Left ventricle myocardium inferior (tissue), 1 donor: Measurements from ENCODE around the gene ERC1. TPM values are rescaled to one million over a fixed set of nuclear protein-coding genes. Genes with fewer than 3 reads are reported as not detected.

Experiments
- DNase-seq: peaks from one replicate; pipeline ENCODE4 v3.0.0-alpha.2; 2020
- H3K27ac ChIP-seq: fragments of 200-600 bp; replicated peaks from 2 replicates; pipeline ENCODE4 v1.8.0; 2021
- H3K27me3 ChIP-seq: fragments of 200-600 bp; 2 replicates; pipeline ENCODE4 v1.8.0; 2021; ENCODE audit warnings: low read depth
- H3K36me3 ChIP-seq: fragments of 200-600 bp; 2 replicates; pipeline ENCODE4 v1.8.0; 2021
- H3K4me1 ChIP-seq: fragments of 200-600 bp; 2 replicates; pipeline ENCODE4 v1.8.0; 2021
- H3K4me3 ChIP-seq: fragments of 200-600 bp; 2 replicates; pipeline ENCODE4 v1.8.0; 2021; ENCODE audit warnings: mild to moderate bottlenecking, moderate library complexity
- H3K9me3 ChIP-seq: fragments of 200-600 bp; replicated peaks from 2 replicates; pipeline ENCODE4 v1.8.0; 2021
- intact Hi-C: fragments of 100-400 bp; cut with micrococcal nuclease; formaldehyde crosslinking; loops from one replicate; pipeline ENCODE4 v1.11.0; 2022
- total RNA-seq: library from RNA; stranded (reverse); fragmentation: NEBNext Ultra II Directional; extraction: Animal tissue kit (Norgen Biotek cat#: 25700); gene quantifications from one replicate; pipeline ENCODE4 v1.2.1, GENCODE V29; 2021
- TF ChIP-seq, protein P1 (sequence below): fragments of 200-600 bp; IDR thresholded peaks from 2 replicates; pipeline ENCODE4 v1.8.0; 2021; ENCODE audit warnings: antibody characterized with exemption, mild to moderate bottlenecking, borderline replicate concordance
- donor health status: DM: no; HTN: yes; CAD: no; lungs with severe emphysema.

ERC1 gene
- total RNA-seq, 1 donor from 2014 or later: 50.8 TPM

DNA sequence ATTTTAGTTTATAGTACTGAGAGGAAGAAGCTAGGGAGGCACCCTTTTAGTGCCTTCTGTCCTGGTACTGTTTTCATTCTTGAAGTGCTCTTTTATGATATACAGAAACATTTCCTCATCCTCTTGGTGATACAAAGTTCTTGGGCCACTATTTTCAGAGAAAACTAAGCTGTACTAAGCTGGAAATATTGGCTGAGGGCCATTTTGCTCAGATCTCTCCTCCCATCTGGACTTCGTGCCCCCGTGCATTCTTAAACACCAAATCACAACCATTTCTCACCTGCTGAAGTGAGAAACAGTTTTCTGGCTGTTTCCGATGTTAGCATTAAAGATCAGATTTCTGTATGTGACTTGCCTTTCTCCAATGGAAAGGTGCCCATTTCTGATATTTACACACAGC lies 444.4 kb downstream of the ERC1 start:
- H3K4me3 ChIP-seq: no peak overlapping the region
- no peaks in the 10 kb centered on the region for H3K9me3 ChIP-seq
- no peaks in the 10 kb centered on the region for H3K36me3 ChIP-seq
- no peak overlapping the region for H3K27ac ChIP-seq
- TF ChIP-seq, protein P1, sequence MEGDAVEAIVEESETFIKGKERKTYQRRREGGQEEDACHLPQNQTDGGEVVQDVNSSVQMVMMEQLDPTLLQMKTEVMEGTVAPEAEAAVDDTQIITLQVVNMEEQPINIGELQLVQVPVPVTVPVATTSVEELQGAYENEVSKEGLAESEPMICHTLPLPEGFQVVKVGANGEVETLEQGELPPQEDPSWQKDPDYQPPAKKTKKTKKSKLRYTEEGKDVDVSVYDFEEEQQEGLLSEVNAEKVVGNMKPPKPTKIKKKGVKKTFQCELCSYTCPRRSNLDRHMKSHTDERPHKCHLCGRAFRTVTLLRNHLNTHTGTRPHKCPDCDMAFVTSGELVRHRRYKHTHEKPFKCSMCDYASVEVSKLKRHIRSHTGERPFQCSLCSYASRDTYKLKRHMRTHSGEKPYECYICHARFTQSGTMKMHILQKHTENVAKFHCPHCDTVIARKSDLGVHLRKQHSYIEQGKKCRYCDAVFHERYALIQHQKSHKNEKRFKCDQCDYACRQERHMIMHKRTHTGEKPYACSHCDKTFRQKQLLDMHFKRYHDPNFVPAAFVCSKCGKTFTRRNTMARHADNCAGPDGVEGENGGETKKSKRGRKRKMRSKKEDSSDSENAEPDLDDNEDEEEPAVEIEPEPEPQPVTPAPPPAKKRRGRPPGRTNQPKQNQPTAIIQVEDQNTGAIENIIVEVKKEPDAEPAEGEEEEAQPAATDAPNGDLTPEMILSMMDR: no peak
- no peak for DNase-seq
- no peaks in the 10 kb centered on the region for H3K27me3 ChIP-seq
- intact Hi-C loops: no loop called here
- H3K4me1 ChIP-seq: peaks cover 26% of the 10 kb centered on the region

- Histone ChIP-seq H3K27me3 (no peaks in the 10 kb centered on the region), H3K27ac (no peak overlapping the region)
- intact Hi-C loops: no loop called here
Observed at GRCh38 chr12:1436015-1436414, 445.0 kb downstream of the ERC1 start.

GRCh38 chr12:1436981-1437380 lies 446.0 kb downstream of the ERC1 start:
- Histone ChIP-seq H3K27ac (no peak overlapping the region), H3K27me3 (no peaks in the 10 kb centered on the region), H3K4me1 (peaks cover 26% of the 10 kb centered on the region), H3K4me3 (no peak overlapping the region), H3K9me3 (no peaks in the 10 kb centered on the region), H3K36me3 (no peaks in the 10 kb centered on the region)
- intact Hi-C loops: no loop called here
- TF ChIP-seq, protein P1: no peak
- DNase-seq: no peak

More at GRCh38 chr12:1436015-1436414, 445.0 kb downstream of the ERC1 start:
- no peak for DNase-seq
- H3K4me1 ChIP-seq: peaks cover 26% of the 10 kb centered on the region
- H3K36me3 ChIP-seq: no peaks in the 10 kb centered on the region
- no peak overlapping the region for H3K4me3 ChIP-seq
- H3K9me3 ChIP-seq: no peaks in the 10 kb centered on the region
- TF ChIP-seq, protein P1: no peak

DNA sequence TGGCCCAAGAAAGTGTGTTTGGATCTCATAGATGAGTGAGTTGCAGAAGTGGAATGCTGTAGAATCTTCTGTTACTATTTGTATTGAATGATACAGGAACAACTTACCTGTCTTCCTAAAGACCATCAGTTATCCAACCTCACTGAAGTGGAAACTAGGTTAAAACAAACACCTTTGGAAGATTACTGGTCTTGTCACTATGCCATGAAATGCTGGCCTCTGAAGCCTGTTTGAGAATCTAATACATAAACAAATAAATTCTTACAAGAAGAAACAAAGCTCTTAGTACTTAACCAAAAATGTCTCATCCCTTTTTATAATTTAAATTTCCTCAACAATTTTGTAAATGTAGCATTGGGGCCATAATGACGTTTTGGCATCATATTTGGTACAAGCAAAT lies 448.2 kb downstream of the ERC1 start:
- Histone ChIP-seq H3K27ac (no peak overlapping the region), H3K9me3 (no peaks in the 10 kb centered on the region), H3K27me3 (no peaks in the 10 kb centered on the region), H3K36me3 (no peaks in the 10 kb centered on the region), H3K4me1 (peaks cover 37% of the 10 kb centered on the region), H3K4me3 (no peak overlapping the region)
- TF ChIP-seq, protein P1: no peak
- intact Hi-C loops: no loop called here
- DNase-seq: no peak

DNA sequence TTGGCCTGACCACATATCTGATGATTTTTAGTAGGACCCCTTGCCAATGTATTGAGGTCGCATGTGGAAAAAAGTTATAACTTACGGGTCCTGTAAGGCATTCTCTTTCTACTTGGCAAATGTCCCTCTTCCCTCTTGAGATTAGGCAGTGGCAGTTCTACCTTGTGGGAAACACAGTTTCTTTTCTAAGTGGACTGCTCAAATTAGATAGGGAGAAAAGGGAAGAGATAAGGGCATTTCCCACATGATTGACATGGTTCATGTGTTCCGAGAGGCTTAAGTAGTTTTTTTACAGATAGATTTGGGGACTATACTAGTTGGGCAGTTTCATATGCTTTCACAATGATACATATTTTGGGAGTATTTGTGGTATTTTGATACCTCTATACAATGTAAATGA lies 448.7 kb downstream of the ERC1 start:
- no peaks in the 10 kb centered on the region for H3K36me3 ChIP-seq
- H3K9me3 ChIP-seq: no peaks in the 10 kb centered on the region
- intact Hi-C loops: no loop called here
- H3K27me3 ChIP-seq: no peaks in the 10 kb centered on the region
- H3K27ac ChIP-seq: no peak overlapping the region
- no peak for DNase-seq
- H3K4me1 ChIP-seq: peaks cover 37% of the 10 kb centered on the region
- TF ChIP-seq, protein P1: no peak
- no peak overlapping the region for H3K4me3 ChIP-seq
